Fibroblast of lung (primary cell): ENCODE data around the gene TP53AIP1. TPM values are rescaled to one million over a fixed set of nuclear protein-coding genes. Genes with fewer than 3 reads are reported as not detected.

Source experiments
- DNase-seq, 2 donors: peaks; one replicate each; pipeline versions ENCODE4 v3.0.0 to v3.0.0-alpha.2; 2010; ENCODE audit warnings: low read depth in 2 of 2
- H2AFZ ChIP-seq: 2 replicates; pipeline ENCODE4 v1.5.1; 2012; ENCODE audit warnings: low read length, control low read depth, inconsistent platforms
- H3K27ac ChIP-seq: 2 replicates; pipeline ENCODE4 v1.5.1; 2011; ENCODE audit warnings: low read length, control low read depth; ENCODE audit not compliant: insufficient read depth
- H3K27me3 ChIP-seq: 2 replicates; pipeline ENCODE4 v1.5.1; 2011; ENCODE audit warnings: mild to moderate bottlenecking, low read length; ENCODE audit not compliant: control insufficient read depth, insufficient read depth
- H3K36me3 ChIP-seq: 2 replicates; pipeline ENCODE4 v1.5.1; 2011; ENCODE audit warnings: low read length; ENCODE audit not compliant: control insufficient read depth, insufficient read depth
- H3K4me1 ChIP-seq: 2 replicates; pipeline ENCODE4 v1.5.1; 2011; ENCODE audit warnings: low read length; ENCODE audit not compliant: control insufficient read depth, insufficient read depth; ENCODE audit errors: extremely low read depth
- H3K4me2 ChIP-seq: 2 replicates; pipeline ENCODE4 v1.5.1; 2011; ENCODE audit warnings: low read length, control low read depth; ENCODE audit not compliant: insufficient read depth; ENCODE audit errors: extremely low read depth
- H3K4me3 ChIP-seq, 4 experiments: fragments of 200-600 bp in 1 of 4; sonication (generic) in 1 of 4; replicated peaks in 1 of 4; 2 replicates each; pipeline ENCODE4 v1.5.1; 2011 to 2016; ENCODE audit warnings: low read length in 4 of 4, low read depth in 3 of 4, mild to moderate bottlenecking in 3 of 4, control low read depth in 2 of 4, inconsistent platforms in 1 of 4, mixed read lengths in 1 of 4; ENCODE audit not compliant: insufficient read depth in 1 of 4; ENCODE audit errors: control extremely low read depth in 1 of 4
- H3K79me2 ChIP-seq: 2 replicates; pipeline ENCODE4 v1.5.1; 2012; ENCODE audit warnings: mild to moderate bottlenecking, low read length, inconsistent platforms; ENCODE audit not compliant: control insufficient read depth, insufficient read depth
- H3K9ac ChIP-seq: 2 replicates; pipeline ENCODE4 v1.5.1; 2011; ENCODE audit warnings: mild to moderate bottlenecking, low read length, control low read depth; ENCODE audit not compliant: insufficient read depth
- H3K9me3 ChIP-seq: 2 replicates; pipeline ENCODE4 v1.5.1; 2012; ENCODE audit warnings: low read depth, low read length; ENCODE audit not compliant: control insufficient read depth, insufficient read depth
- H4K20me1 ChIP-seq: 2 replicates; pipeline ENCODE4 v1.5.1; 2011; ENCODE audit warnings: low read length; ENCODE audit not compliant: control insufficient read depth, insufficient read depth; ENCODE audit errors: extremely low read depth
- EZH2 ChIP-seq: IDR thresholded peaks from 2 replicates; pipeline ENCODE4 v1.5.1; 2012; ENCODE audit warnings: low read length, control low read depth, mild to moderate bottlenecking; ENCODE audit errors: missing control alignments
- polyA plus RNA-seq, 2 donors: library from polyadenylated mRNA; depleted of rRNA in 1 of 2; stranded (reverse) in 1 of 2; unstranded in 1 of 2; fragments of >200 nt; gene quantifications; 2 replicates each; pipeline ENCODE4 v1.2.1, GENCODE V29; 2011 to 2012; ENCODE audit warnings: missing spikeins in 1 of 2
- total RNA-seq: library from RNA; depleted of rRNA; stranded (reverse); fragments of >200 nt; gene quantifications from 2 replicates; pipeline ENCODE4 v1.2.1, GENCODE V29; 2014
- TF ChIP-seq, protein P1 (sequence below), 2 donors: IDR thresholded peaks in 1 of 2; conservative IDR thresholded peaks in 1 of 2; 1 replicate in 1 of 2; 2 replicates in 1 of 2; pipeline ENCODE4 v1.5.1; 2011 to 2012; ENCODE audit warnings: low read length in 2 of 2, control low read depth in 1 of 2, inconsistent platforms in 1 of 2, low read depth in 1 of 2, mild to moderate bottlenecking in 1 of 2

TP53AIP1 gene
- total and polyA plus RNA-seq, 2 donors (not counting 1 experiment from before 2014, with no cell fraction given), result not detected

DNA sequence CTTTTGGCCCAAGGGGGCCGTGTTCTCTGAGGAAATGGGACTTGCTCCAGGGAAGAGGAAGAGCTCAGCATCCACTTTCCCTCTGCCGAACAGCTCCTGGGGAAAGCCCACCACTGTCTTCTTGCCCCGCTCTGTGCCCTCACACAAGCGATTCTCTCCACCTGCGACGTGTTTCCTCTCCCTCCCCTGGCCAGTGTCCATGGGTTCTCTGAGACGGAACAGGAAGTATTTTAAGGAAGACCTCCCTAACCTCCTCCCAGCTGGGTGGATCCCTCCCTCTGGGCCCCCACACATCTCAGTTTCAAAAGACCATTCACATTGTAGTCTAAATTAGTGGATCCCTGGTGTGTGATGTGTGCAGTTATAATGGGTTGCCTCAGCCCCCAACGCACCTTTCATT lies 1.6 kb downstream of the TP53AIP1 start:
- DNase-seq, result no peak
- H3K9ac ChIP-seq, result no peak overlapping the region

DNA sequence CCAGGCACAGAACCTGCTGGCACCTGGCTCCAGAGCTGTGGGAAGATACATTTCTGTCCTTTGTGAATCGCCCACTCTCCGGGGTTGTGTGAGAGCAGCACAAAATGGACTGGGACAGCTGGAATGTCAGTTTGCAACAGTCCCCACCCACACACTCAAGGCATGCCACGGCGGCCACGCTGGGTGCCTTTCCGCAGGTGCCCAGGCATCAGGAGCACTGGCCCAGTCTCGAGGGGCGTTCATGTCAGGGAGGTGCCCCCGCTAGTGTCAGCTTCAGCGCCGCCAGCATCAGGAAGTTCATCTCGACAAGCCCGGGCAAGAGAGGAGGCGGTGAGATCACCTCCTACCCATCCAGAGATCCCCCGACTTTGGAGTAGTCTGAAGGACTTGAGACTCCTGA lies 2.1 kb downstream of the TP53AIP1 start:
- Histone ChIP-seq H3K9me3 (no peaks in the 10 kb centered on the region), H3K4me2 (no peak overlapping the region), H3K27me3 (peaks cover 8% of the 10 kb centered on the region), H3K4me1 (no peaks in the 10 kb centered on the region), H3K79me2 (no peaks in the 10 kb centered on the region), H3K4me3 (no peak overlapping the region), H3K36me3 (no peaks in the 10 kb centered on the region), H4K20me1 (no peaks in the 10 kb centered on the region), H3K9ac (no peak overlapping the region), H2AFZ (no peak overlapping the region), H3K27ac (no peak overlapping the region)
- no peak for TF ChIP-seq EZH2
- TF ChIP-seq, protein P1, sequence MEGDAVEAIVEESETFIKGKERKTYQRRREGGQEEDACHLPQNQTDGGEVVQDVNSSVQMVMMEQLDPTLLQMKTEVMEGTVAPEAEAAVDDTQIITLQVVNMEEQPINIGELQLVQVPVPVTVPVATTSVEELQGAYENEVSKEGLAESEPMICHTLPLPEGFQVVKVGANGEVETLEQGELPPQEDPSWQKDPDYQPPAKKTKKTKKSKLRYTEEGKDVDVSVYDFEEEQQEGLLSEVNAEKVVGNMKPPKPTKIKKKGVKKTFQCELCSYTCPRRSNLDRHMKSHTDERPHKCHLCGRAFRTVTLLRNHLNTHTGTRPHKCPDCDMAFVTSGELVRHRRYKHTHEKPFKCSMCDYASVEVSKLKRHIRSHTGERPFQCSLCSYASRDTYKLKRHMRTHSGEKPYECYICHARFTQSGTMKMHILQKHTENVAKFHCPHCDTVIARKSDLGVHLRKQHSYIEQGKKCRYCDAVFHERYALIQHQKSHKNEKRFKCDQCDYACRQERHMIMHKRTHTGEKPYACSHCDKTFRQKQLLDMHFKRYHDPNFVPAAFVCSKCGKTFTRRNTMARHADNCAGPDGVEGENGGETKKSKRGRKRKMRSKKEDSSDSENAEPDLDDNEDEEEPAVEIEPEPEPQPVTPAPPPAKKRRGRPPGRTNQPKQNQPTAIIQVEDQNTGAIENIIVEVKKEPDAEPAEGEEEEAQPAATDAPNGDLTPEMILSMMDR (conservative IDR thresholded peaks at IDR 0.05 in 1 of 2, IDR thresholded peaks at IDR 0.05 in 1 of 2; ENCODE audit: low read depth in 1 of 2, low read length in 2 of 2), result no peak
- DNase-seq, result no peak

More for the DNA sequence above, 1.6 kb downstream of the TP53AIP1 start:
- H3K4me1 ChIP-seq, result no peaks in the 10 kb centered on the region
- no peak overlapping the region for H3K4me2 ChIP-seq
- no peaks in the 10 kb centered on the region for H3K9me3 ChIP-seq
- H3K36me3 ChIP-seq, result no peaks in the 10 kb centered on the region
- no peak overlapping the region for H3K27ac ChIP-seq
- TF ChIP-seq, protein P1 (conservative IDR thresholded peaks at IDR 0.05 in 1 of 2, IDR thresholded peaks at IDR 0.05 in 1 of 2; ENCODE audit: low read depth in 1 of 2, low read length in 2 of 2), result no peak
- no peak overlapping the region for H3K4me3 ChIP-seq
- no peak overlapping the region for H2AFZ ChIP-seq
- no peaks in the 10 kb centered on the region for H4K20me1 ChIP-seq
- peaks cover 8% of the 10 kb centered on the region for H3K27me3 ChIP-seq
- no peaks in the 10 kb centered on the region for H3K79me2 ChIP-seq

DNA sequence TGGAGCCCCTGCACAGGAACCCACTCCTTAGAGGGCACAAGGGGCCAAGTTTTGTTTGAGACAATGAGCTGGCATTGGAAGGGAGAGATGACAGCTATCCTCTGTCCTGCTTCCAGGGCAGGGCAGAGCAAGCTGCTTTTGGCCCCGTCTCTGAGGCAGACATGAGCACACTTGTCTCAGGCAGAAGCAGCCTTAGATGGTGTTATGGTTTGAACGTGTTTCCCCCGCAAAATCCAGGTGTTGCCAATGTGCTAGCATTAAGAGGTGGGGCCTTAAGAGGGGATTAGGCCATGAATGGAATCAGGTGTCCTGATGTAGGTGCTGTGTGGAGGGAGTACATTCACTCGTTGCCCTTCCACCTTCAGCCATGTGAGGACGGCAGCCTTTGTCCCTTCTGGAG lies 2.5 kb downstream of the TP53AIP1 start:
- Histone ChIP-seq H3K4me3 (no peak overlapping the region), H2AFZ (no peak overlapping the region), H3K27me3 (peaks cover 8% of the 10 kb centered on the region), H3K27ac (no peak overlapping the region), H4K20me1 (no peaks in the 10 kb centered on the region), H3K9ac (no peak overlapping the region), H3K79me2 (no peaks in the 10 kb centered on the region), H3K4me2 (no peak overlapping the region), H3K36me3 (no peaks in the 10 kb centered on the region), H3K9me3 (no peaks in the 10 kb centered on the region), H3K4me1 (no peaks in the 10 kb centered on the region)
- no peak for DNase-seq
- TF ChIP-seq, protein P1 (conservative IDR thresholded peaks at IDR 0.05 in 1 of 2, IDR thresholded peaks at IDR 0.05 in 1 of 2; ENCODE audit: low read depth in 1 of 2, low read length in 2 of 2), result no peak
- no peak for TF ChIP-seq EZH2
